Mammary epithelial cell (primary cell): ENCODE results near the gene PSPH.

Source experiments
- CTCF ChIP-seq, 2 donors: IDR thresholded peaks in 1 of 2; conservative IDR thresholded peaks in 1 of 2; 2 replicates each; pipeline ENCODE4 v1.5.1; 2011 to 2012; ENCODE audit warnings: inconsistent platforms in 2 of 2, low read length in 2 of 2, mild to moderate bottlenecking in 2 of 2, control low read depth in 1 of 2, low read depth in 1 of 2; ENCODE audit not compliant: insufficient read depth in 1 of 2; ENCODE audit errors: extremely low read depth in 1 of 2
- EZH2 ChIP-seq: IDR thresholded peaks from 2 replicates; pipeline ENCODE4 v1.6.1; 2012; ENCODE audit warnings: low read length, inconsistent platforms, borderline replicate concordance

GRCh38 chr7:55996856-55997500 lies 54.3 kb downstream of the PSPH start:
- TF ChIP-seq CTCF (conservative IDR thresholded peaks at IDR 0.05 in 1 of 2, IDR thresholded peaks at IDR 0.05 in 1 of 2; ENCODE audit: extremely low read depth in 1 of 2, insufficient read depth in 1 of 2, low read depth in 1 of 2, low read length in 2 of 2) (no peak), EZH2 (no peak)
